HepG2 (cell line): ENCODE measurements around the gene SEZ6. TPM values are rescaled to one million over a fixed set of nuclear protein-coding genes. Genes with fewer than 3 reads are reported as not detected.

ENCODE experiments used
- CBX2 ChIP-seq, 2 experiments: fragments of 200-600 bp in 1 of 2; sonication (generic); formaldehyde crosslinking in 1 of 2; IDR thresholded peaks; 2 replicates each; pipeline versions ENCODE4 v1.7.0 to v1.8.1; 2018 to 2022; ENCODE audit warnings: low read depth in 2 of 2, low read length in 1 of 2, mild to moderate bottlenecking in 1 of 2, missing genetic modification reagents in 1 of 2
- GATA4 ChIP-seq: sonication (generic); IDR thresholded peaks from 2 replicates; pipeline ENCODE4 v1.6.1; 2016; ENCODE audit warnings: antibody characterized with exemption, low read depth, borderline replicate concordance
- MAFF ChIP-seq: IDR thresholded peaks from 2 replicates; pipeline ENCODE4 v1.6.1; 2011; ENCODE audit warnings: low read depth, low read length, improper control_type of control experiment
- MED8 ChIP-seq: sonication (generic); formaldehyde crosslinking; IDR thresholded peaks from 2 replicates; pipeline ENCODE4 v1.8.1; 2023; ENCODE audit warnings: mild to moderate bottlenecking, missing genetic modification reagents; ENCODE audit not compliant: insufficient replicate concordance
- NFIC ChIP-seq: IDR thresholded peaks from 2 replicates; pipeline ENCODE4 v1.6.1; 2012; ENCODE audit warnings: mild to moderate bottlenecking, low read length, inconsistent platforms
- NFKB2 ChIP-seq: sonication (generic); formaldehyde crosslinking; IDR thresholded peaks from 2 replicates; pipeline ENCODE4 v1.4.0; 2020; ENCODE audit warnings: missing genetic modification reagents, borderline replicate concordance
- PPARG ChIP-seq: conservative IDR thresholded peaks from 2 replicates; pipeline ENCODE4 v1.6.1; 2016; ENCODE audit warnings: missing biosample characterization, missing genetic modification reagents
- RXRA ChIP-seq: sonication (generic); formaldehyde crosslinking; IDR thresholded peaks from 2 replicates; pipeline ENCODE4 v1.5.1; 2020; ENCODE audit warnings: missing genetic modification reagents
- SRY ChIP-seq: sonication (generic); formaldehyde crosslinking; IDR thresholded peaks from 2 replicates; pipeline ENCODE4 v1.8.0; 2022; ENCODE audit warnings: mild to moderate bottlenecking, missing genetic modification reagents
- TBX2 ChIP-seq: sonication (generic); formaldehyde crosslinking; IDR thresholded peaks from 2 replicates; pipeline ENCODE4 v1.5.0; 2020; ENCODE audit warnings: missing genetic modification reagents, mild to moderate bottlenecking, borderline replicate concordance
- TFDP1 ChIP-seq: IDR thresholded peaks from 2 replicates; pipeline ENCODE4 v1.6.1; 2016; ENCODE audit warnings: missing compliant biosample characterization, missing genetic modification reagents, borderline replicate concordance
- ZBTB38 ChIP-seq: sonication (generic); formaldehyde crosslinking; IDR thresholded peaks from 2 replicates; pipeline ENCODE4 v1.5.1; 2020; ENCODE audit warnings: mild to moderate bottlenecking, missing genetic modification reagents
- ZBTB40 ChIP-seq, 2 experiments: fragments of 450-650 bp in 1 of 2; sonication (generic) in 1 of 2; formaldehyde crosslinking in 1 of 2; IDR thresholded peaks; 2 replicates each; pipeline versions ENCODE4 v1.6.1 to v1.8.0; 2016 to 2022; ENCODE audit warnings: antibody characterized with exemption in 1 of 2, mild to moderate bottlenecking in 1 of 2, missing genetic modification reagents in 1 of 2
- ZFP90 ChIP-seq: sonication (generic); formaldehyde crosslinking; IDR thresholded peaks from 2 replicates; pipeline ENCODE4 v1.8.0; 2022; ENCODE audit warnings: missing genetic modification reagents, mild to moderate bottlenecking, inconsistent platforms, borderline replicate concordance
- ZNF10 ChIP-seq: sonication (generic); formaldehyde crosslinking; IDR thresholded peaks from 2 replicates; pipeline ENCODE4 v1.4.0; 2020; ENCODE audit warnings: mild to moderate bottlenecking, low read depth, missing genetic modification reagents, borderline replicate concordance
- ZNF34 ChIP-seq: sonication (generic); formaldehyde crosslinking; IDR thresholded peaks from 2 replicates; pipeline ENCODE4 v1.4.0; 2020; ENCODE audit warnings: mild to moderate bottlenecking, missing genetic modification reagents, borderline replicate concordance
- polyA plus RNA-seq, 8 experiments: library from polyadenylated mRNA; depleted of rRNA in 3 of 8; stranded (reverse) in 7 of 8; unstranded in 1 of 8; fragments of >200 nt; fragmentation: Illumina TruSeq in 4 of 8; extraction: Trizol in 4 of 8; gene quantifications; 2 replicates each; pipeline versions ENCODE4 v1.2.1 to v1.2.3, GENCODE V29; 2011 to 2016; ENCODE audit warnings: low read depth in 4 of 8, missing spikeins in 1 of 8, mixed read lengths in 1 of 8; ENCODE audit not compliant: insufficient read depth in 1 of 8
- total RNA-seq, 5 experiments: library from RNA; depleted of rRNA; stranded (reverse); fragments of >200 nt; fragmentation: Illumina TruSeq; extraction: Trizol; gene quantifications; 2 replicates each; pipeline ENCODE4 v1.2.3, GENCODE V29; 2016; ENCODE audit warnings: low read depth in 1 of 5

SEZ6 gene
- total and polyA plus RNA-seq, 2 of the 13 experiments (the other 11 are each of a cell fraction or from before 2014, with no cell fraction given) = not detected

- TF ChIP-seq ZNF34 (0 out of 2 replicates have a peak, but pooled peaks have one; percentile 26), MAFF (peak; percentile 3; the same call in 1 of the 2 replicates), PPARG (peak; percentile 46; the same call in 1 of the 2 replicates), ZFP90 (peak; percentile 38), ZBTB38 (CRISPR knock-in tag) (peak; percentile 41; the same call in 1 of the 2 replicates), SRY (CRISPR knock-in tag) (0 out of 2 replicates have a peak, but pooled peaks have one; percentile 11), CBX2 (IDR thresholded peaks at IDR 0.05; ENCODE audit: low read depth, low read length) (no peak), CBX2 (CRISPR knock-in tag; IDR thresholded peaks at IDR 0.05; ENCODE audit: low read depth) (no peak), ZBTB40 (IDR thresholded peaks at IDR 0.05) (no peak), ZBTB40 (CRISPR knock-in tag; IDR thresholded peaks at IDR 0.05) (peak; percentile 72; the same call in 1 of the 2 replicates), ZNF10 (CRISPR knock-in tag) (no peak), NFKB2 (CRISPR knock-in tag) (peak; percentile 61; the same call in 1 of the 2 replicates), NFIC (peak; percentile 90), RXRA (peak; percentile 89), TBX2 (CRISPR knock-in tag) (peak; percentile 94), GATA4 (peak; percentile 50; the same call in 1 of the 2 replicates), MED8 (CRISPR knock-in tag) (peak; percentile 26), TFDP1 (peak; percentile 80; the same call in 1 of the 2 replicates)
Observed at GRCh38 chr17:29042679-29043538, 37.1 kb upstream of the SEZ6 start, which contains the start of gene PIPOX (continued).
